ENCODE results near the gene PTPRCAP.
"Not testable (repeated sequence)": the region's sequence is repeated elsewhere in the genome, so short reads cannot be mapped to it uniquely, and the experiment has no call there.

PTPRCAP gene

DNA sequence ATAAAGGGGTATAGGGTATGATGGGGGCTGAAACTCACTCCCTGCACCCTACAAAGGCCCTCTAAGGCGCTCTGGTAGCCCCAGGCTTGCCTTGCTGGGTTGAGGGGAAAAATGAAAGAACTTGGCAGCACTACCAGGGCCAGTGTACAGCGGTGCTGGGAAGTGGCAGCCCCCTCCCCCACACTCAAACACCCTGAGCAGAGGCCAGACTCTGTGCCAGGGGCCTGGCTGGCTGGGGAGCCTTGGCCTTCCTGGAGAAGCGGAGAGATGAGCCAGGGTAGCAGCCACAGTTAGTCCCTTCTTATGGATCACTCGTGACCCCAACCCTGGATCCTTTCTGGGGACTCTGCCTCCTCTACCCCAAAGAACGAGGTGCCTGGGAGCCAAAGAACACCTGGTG, 28.9 kb upstream of the PTPRCAP start:
- no peak for DNase-seq (ENCODE audit: extremely low read depth, insufficient read length)
- Histone ChIP-seq H3K27me3 (replicated peaks; ENCODE audit: control insufficient read depth, insufficient read depth, low read length) (no peaks in the 10 kb centered on the region), H3K4me3 (replicated peaks; ENCODE audit: low read depth, low read length) (no peak overlapping the region), H3K36me3 (ENCODE audit: control insufficient read depth, insufficient read depth, low read length) (no peaks in the 10 kb centered on the region; the same call in none of the 2 replicates)
- TF ChIP-seq, protein P1, sequence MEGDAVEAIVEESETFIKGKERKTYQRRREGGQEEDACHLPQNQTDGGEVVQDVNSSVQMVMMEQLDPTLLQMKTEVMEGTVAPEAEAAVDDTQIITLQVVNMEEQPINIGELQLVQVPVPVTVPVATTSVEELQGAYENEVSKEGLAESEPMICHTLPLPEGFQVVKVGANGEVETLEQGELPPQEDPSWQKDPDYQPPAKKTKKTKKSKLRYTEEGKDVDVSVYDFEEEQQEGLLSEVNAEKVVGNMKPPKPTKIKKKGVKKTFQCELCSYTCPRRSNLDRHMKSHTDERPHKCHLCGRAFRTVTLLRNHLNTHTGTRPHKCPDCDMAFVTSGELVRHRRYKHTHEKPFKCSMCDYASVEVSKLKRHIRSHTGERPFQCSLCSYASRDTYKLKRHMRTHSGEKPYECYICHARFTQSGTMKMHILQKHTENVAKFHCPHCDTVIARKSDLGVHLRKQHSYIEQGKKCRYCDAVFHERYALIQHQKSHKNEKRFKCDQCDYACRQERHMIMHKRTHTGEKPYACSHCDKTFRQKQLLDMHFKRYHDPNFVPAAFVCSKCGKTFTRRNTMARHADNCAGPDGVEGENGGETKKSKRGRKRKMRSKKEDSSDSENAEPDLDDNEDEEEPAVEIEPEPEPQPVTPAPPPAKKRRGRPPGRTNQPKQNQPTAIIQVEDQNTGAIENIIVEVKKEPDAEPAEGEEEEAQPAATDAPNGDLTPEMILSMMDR (IDR thresholded peaks at IDR 0.05; ENCODE audit: insufficient read depth, low read length, poor library complexity, severe bottlenecking), result no peak

DNA sequence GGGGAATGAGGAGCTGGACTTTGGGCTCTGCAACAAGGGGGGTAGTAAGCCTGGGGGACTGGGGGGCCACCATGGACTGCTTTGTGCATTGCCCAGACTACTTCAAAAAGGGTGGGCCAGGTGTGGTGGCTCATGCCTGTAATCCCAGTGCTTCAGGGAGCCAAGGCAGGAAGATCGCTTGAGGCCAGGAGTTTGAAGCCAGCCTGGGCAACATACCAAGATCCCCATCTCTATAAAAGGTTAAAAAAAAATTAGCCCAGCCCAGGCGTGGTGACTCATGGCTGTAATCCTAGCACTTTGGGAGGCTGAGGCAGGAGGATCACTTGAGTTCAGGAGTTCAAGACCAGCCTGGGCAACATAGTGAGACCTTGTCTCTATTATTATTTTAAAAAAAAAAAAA, 28.0 kb upstream of the PTPRCAP start:
- H3K36me3 ChIP-seq (ENCODE audit: control insufficient read depth, insufficient read depth, low read length); H3K27me3 ChIP-seq (replicated peaks; ENCODE audit: control insufficient read depth, insufficient read depth, low read length); DNase-seq (ENCODE audit: extremely low read depth, insufficient read length): not testable (repeated sequence)
- H3K4me3 ChIP-seq (replicated peaks; ENCODE audit: low read depth, low read length), result peak overlapping the region; percentile 93

DNA sequence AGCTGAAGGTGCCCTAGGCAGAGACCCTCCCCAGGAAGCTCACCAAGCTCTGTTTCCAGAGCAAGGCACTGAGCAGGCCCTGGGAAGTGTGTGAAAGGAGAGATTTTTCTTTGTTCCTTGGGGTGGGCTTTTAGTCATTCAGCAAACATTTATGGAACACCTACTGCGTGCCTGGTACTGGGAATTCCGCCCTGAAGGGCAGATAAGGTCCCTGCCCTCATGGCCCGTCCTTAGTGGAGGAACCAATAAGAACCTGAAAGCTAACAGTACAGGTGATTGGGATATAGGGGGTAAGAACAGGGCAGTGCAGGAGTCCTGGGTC, 27.7 kb upstream of the PTPRCAP start:
- TF ChIP-seq, protein P1 (IDR thresholded peaks at IDR 0.05; ENCODE audit: insufficient read depth, low read length, poor library complexity, severe bottlenecking), result no peak
- no peaks in the 10 kb centered on the region; the same call in none of the 2 replicates for H3K36me3 ChIP-seq (ENCODE audit: control insufficient read depth, insufficient read depth, low read length)
- H3K4me3 ChIP-seq (replicated peaks; ENCODE audit: low read depth, low read length), result peak overlapping the region; percentile 93
- H3K27me3 ChIP-seq (replicated peaks; ENCODE audit: control insufficient read depth, insufficient read depth, low read length), result no peaks in the 10 kb centered on the region
- no peak for DNase-seq (ENCODE audit: extremely low read depth, insufficient read length)

DNA sequence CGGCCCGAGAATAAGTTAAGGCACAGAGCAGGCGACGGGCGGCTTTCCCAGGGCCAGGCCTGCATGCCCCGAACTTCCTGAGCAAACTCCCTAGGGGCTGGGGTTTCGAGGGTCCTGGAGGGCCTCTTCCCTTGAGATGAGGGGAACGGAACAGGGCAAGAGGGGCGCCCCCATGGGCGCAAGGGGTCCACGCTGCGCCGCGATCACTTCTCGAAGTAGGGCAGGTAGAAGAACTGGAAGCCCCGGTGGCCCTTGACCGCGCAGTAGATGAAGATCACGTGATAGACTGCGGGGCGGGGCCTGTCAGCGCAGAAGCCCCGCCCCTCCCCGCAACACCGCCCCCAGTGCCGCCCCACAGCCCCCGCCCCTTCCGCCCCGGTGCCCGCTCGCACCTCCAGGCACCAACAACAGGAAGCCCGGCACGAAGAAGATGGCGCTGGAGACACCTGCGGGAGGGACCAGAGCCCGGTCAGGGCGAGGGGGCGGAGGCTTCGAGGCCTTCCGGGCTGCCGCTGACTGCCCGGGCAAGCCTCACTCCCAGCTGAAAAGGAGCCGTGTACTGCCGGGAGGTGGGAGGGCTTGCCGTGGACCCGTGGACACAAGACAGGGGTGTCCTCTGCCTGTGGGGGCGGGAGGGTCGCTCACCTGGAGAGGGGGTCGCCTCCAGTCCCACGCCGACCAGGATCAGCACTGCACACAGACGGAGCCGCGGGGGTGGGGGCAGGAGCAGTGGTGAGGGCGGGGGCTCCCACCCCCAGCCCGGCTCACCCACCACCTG, 27.1 kb upstream of the PTPRCAP start:
- no peaks in the 10 kb centered on the region for H3K27me3 ChIP-seq (replicated peaks; ENCODE audit: control insufficient read depth, insufficient read depth, low read length)
- no peaks in the 10 kb centered on the region; the same call in none of the 2 replicates for H3K36me3 ChIP-seq (ENCODE audit: control insufficient read depth, insufficient read depth, low read length)
- TF ChIP-seq, protein P1 (IDR thresholded peaks at IDR 0.05; ENCODE audit: insufficient read depth, low read length, poor library complexity, severe bottlenecking), result no peak
- DNase-seq (ENCODE audit: extremely low read depth, insufficient read length), result peak; percentile 92
- peak overlapping the region; percentile 93 for H3K4me3 ChIP-seq (replicated peaks; ENCODE audit: low read depth, low read length)

DNA sequence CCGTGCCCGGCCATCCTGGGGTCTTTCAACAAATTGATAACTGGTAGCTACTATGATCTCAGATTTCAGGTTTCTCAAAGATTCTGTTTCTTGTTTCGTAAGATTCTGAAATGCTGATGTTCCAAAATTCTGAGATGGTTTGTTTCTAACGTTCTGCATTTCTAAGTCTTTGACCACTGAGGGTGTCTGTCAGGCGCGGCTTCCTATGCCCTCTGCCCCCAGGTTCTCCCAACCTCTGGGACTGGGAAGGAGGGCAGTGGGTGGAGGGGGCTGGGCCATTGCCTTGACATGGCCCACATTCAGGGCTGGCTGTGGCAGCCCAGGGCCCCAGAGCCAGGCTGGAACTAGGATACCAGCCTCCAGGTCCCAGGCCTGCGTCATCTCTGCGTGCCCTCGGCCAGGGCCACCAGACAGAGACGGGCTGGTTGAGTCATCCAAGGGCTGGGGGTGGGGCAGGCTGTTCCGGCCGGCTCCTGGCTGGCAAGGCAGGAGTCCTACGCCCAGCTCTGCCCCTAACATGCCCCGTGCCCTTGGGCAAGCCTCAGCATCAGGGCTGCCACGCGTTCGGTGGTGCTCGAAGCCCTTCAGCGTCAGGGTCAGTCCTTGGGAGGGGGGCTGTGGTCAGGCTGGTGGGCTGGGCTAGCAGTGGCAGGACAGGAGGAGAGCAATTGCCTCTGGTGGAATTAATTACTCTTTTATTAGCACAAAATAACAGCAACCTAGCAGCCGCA, 26.4 kb upstream of the PTPRCAP start:
- peak overlapping the region; percentile 50 for H3K4me3 ChIP-seq (replicated peaks; ENCODE audit: low read depth, low read length)
- H3K27me3 ChIP-seq (replicated peaks; ENCODE audit: control insufficient read depth, insufficient read depth, low read length), result no peaks in the 10 kb centered on the region
- TF ChIP-seq, protein P1 (IDR thresholded peaks at IDR 0.05; ENCODE audit: insufficient read depth, low read length, poor library complexity, severe bottlenecking), result no peak
- DNase-seq (ENCODE audit: extremely low read depth, insufficient read length), result no peak
- H3K36me3 ChIP-seq (ENCODE audit: control insufficient read depth, insufficient read depth, low read length), result no peaks in the 10 kb centered on the region; the same call in none of the 2 replicates

DNA sequence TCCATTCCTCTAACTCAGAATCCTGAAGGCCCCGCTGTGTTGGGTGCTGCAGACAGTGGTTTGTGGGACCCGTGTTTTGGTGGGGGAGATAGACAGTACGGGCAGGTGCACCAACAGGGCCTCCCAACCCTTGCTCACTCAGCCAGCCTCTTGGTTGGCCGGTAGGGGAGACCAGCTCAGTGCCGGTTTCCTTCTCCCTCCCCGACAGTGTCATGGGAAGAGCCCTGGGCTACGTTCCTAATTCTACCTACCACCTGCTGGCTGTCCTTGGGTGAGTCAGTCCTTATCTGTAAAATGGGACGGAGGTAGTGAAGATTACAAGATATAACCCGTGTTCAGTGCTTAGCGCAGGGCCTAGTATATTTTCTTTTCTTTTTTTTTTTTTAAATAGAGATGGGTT, 25.7 kb upstream of the PTPRCAP start:
- Histone ChIP-seq H3K27me3 (replicated peaks; ENCODE audit: control insufficient read depth, insufficient read depth, low read length) (no peaks in the 10 kb centered on the region), H3K36me3 (ENCODE audit: control insufficient read depth, insufficient read depth, low read length) (no peaks in the 10 kb centered on the region; the same call in none of the 2 replicates), H3K4me3 (replicated peaks; ENCODE audit: low read depth, low read length) (no peak overlapping the region)
- TF ChIP-seq, protein P1 (IDR thresholded peaks at IDR 0.05; ENCODE audit: insufficient read depth, low read length, poor library complexity, severe bottlenecking), result no peak
- DNase-seq (ENCODE audit: extremely low read depth, insufficient read length), result no peak
